H1 (cell line): ENCODE measurements around the gene MAGI2. TPM values are rescaled to one million over a fixed set of nuclear protein-coding genes. Genes with fewer than 3 reads are reported as not detected.

Experiments
- CHD2 ChIP-seq: IDR thresholded peaks from 2 replicates; pipeline ENCODE4 v1.6.1; 2012; ENCODE audit warnings: low read length, improper control_type of control experiment
- RFX5 ChIP-seq: IDR thresholded peaks from 2 replicates; pipeline ENCODE4 v1.6.1; 2011; ENCODE audit warnings: low read depth, low read length, improper control_type of control experiment, borderline replicate concordance
- SIRT6 ChIP-seq: IDR thresholded peaks from one replicate; pipeline ENCODE4 v1.7.1; 2012; ENCODE audit warnings: low read length, inconsistent platforms
- polyA plus RNA-seq, 7 experiments: library from polyadenylated mRNA; depleted of rRNA in 3 of 7; stranded (reverse) in 5 of 7; unstranded in 2 of 7; fragments of >200 nt in 5 of 7; fragments of 200-250 nt in 2 of 7; gene quantifications; 1 replicate in 5 of 7; 2 replicates in 1 of 7; 4 replicates in 1 of 7; pipeline versions ENCODE4 v1.2.1 to v1.2.3, GENCODE V29; 2011 to 2013; ENCODE audit warnings: missing spikeins in 2 of 7, mixed read lengths in 2 of 7
- total RNA-seq: library from RNA; stranded (reverse); fragmentation: NEBNext Ultra II Directional; extraction: Animal tissue kit (Norgen Biotek cat#: 25700); gene quantifications from 2 replicates; pipeline ENCODE4 v1.2.1, GENCODE V29; 2021

The MAGI2 gene
- total and polyA plus RNA-seq, 2 of the 8 experiments (the other 6 are each of a cell fraction or from before 2014, with no cell fraction given) = 6.0 to 27.3 TPM

DNA sequence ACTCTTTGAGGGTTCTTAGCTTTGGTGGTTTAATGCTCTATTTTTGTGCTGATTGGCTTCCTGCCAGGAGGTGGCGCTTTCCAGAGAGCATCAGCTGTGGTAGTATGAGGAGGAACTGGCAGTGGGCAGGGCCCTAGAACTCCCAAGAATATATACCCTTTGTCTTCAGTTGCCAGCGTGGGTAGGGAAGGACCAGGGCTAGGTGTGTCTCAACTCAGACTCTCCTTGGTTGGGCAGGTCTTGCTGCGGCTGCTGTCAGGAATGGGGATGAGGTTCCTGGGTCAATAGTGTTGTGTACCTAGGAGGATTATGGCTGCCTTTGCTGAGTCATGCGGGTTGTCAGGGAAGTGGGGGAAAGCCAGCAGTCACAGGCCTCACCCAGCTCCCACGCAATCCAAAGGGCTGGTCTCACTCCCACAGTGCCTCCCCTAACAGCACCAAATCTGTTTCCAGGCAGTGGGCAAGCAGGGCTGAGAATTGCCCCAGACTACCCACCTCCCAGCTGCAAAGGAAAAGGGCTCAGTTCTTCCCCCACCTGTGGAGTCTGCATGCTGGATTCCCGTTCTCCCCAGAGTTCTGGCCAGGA is 1463.4 kb downstream of the MAGI2 start (continued):
- TF ChIP-seq RFX5 = no peak
- no peak for TF ChIP-seq CHD2
- TF ChIP-seq SIRT6 = no peak
